HepG2 (cell line): ENCODE results near the gene PAMR1. TPM values are rescaled to one million over a fixed set of nuclear protein-coding genes. Genes with fewer than 3 reads are reported as not detected.

Experiments
- ATAC-seq: fragments of 200-7000 bp; cut with Tn5 transposase; 3 replicates; pipeline ENCODE4 v1.9.1; 2020; ENCODE audit warnings: mild to moderate bottlenecking, moderate library complexity
- BruUV-seq: library from RNA; stranded (reverse); fragments of 400-500 nt; replicated peaks from 2 replicates; lab custom pipeline; 2021; lab: Mats Ljungman, UMichigan
- CTCF ChIA-PET: fragments of 300-600 bp; formaldehyde crosslinking; extraction: SDS; loops from one replicate; lab custom pipeline; 2021; ENCODE audit warnings: low total read pairs, inconsistent platforms, low intra/inter-chr PET ratio; lab: Yijun Ruan, JAX
- POLR2A ChIA-PET: fragments of 350-600 bp; sonication (Branson Sonifier 250); formaldehyde crosslinking; loops from one replicate; lab custom pipeline; 2020; ENCODE audit warnings: antibody characterized with exemption, inconsistent platforms; lab: Yijun Ruan, JAX
- DNase-seq: peaks from one replicate; pipeline ENCODE4 v3.0.0-alpha.2; 2015; ENCODE audit warnings: low spot score
- FAIRE-seq: peaks from 3 replicates; lab custom pipeline; 2011; peaks lifted over from hg19 to GRCh38; lab: Jason Lieb, UNC
- H2AFZ ChIP-seq: one replicate; pipeline ENCODE4 v1.6.1; 2011; ENCODE audit warnings: low read length, inconsistent platforms
- H3K27ac ChIP-seq: fragments of 300-600 bp; 3 replicates; pipeline ENCODE4 v1.8.0; 2011; ENCODE audit warnings: mixed run types, mild to moderate bottlenecking, mixed read lengths, low read length, inconsistent platforms; ENCODE audit not compliant: insufficient read depth; ENCODE audit errors: extremely low read length
- H3K27me3 ChIP-seq, 2 experiments: fragments of 200-600 bp in 1 of 2; 2 replicates in 1 of 2; 3 replicates in 1 of 2; pipeline versions ENCODE4 v1.6.0 to v1.8.0; 2011; ENCODE audit warnings: low read length in 2 of 2, mild to moderate bottlenecking in 2 of 2, moderate library complexity in 2 of 2, inconsistent platforms in 1 of 2; ENCODE audit not compliant: insufficient read depth in 2 of 2, control insufficient read depth in 1 of 2
- H3K36me3 ChIP-seq, 2 experiments: fragments of 200-600 bp in 1 of 2; replicated peaks in 1 of 2; 2 replicates in 1 of 2; 3 replicates in 1 of 2; pipeline versions ENCODE4 v1.5.1 to v1.8.0; 2011; ENCODE audit warnings: low read length in 2 of 2, inconsistent platforms in 1 of 2; ENCODE audit not compliant: insufficient read depth in 2 of 2, control insufficient read depth in 1 of 2
- H3K4me1 ChIP-seq: 2 replicates; pipeline ENCODE4 v1.5.1; 2012; ENCODE audit warnings: low read length, inconsistent platforms; ENCODE audit not compliant: insufficient read depth
- H3K4me2 ChIP-seq: 2 replicates; pipeline ENCODE4 v1.6.0; 2011; ENCODE audit warnings: low read depth, low read length, inconsistent platforms
- H3K4me3 ChIP-seq, 3 experiments: fragments of 200-600 bp in 1 of 3; sonication (generic), shearing (Covaris generic) in 1 of 3; replicated peaks in 1 of 3; 2 replicates each; pipeline ENCODE4 v1.5.1; 2011 to 2016; ENCODE audit warnings: low read length in 3 of 3, inconsistent platforms in 2 of 3, low read depth in 2 of 3, mild to moderate bottlenecking in 2 of 3, control low read depth in 1 of 3, mixed read lengths in 1 of 3; ENCODE audit not compliant: insufficient read depth in 1 of 3
- H3K79me2 ChIP-seq: one replicate; pipeline ENCODE4 v1.6.1; 2011; ENCODE audit warnings: low read length, inconsistent platforms; ENCODE audit not compliant: insufficient read depth
- H3K9ac ChIP-seq: 2 replicates; pipeline ENCODE4 v1.6.0; 2011; ENCODE audit warnings: mild to moderate bottlenecking, low read depth, low read length, inconsistent platforms; ENCODE audit not compliant: insufficient read depth
- H3K9me3 ChIP-seq: 2 replicates; pipeline ENCODE4 v1.5.1; 2012; ENCODE audit warnings: mild to moderate bottlenecking, low read length
- H4K20me1 ChIP-seq: 2 replicates; pipeline ENCODE4 v1.6.0; 2011; ENCODE audit warnings: inconsistent platforms, mild to moderate bottlenecking, low read length, moderate library complexity; ENCODE audit not compliant: insufficient read depth
- ARNT2 ChIP-seq: sonication (generic); formaldehyde crosslinking; IDR thresholded peaks from 2 replicates; pipeline ENCODE4 v1.8.0; 2022; ENCODE audit warnings: mild to moderate bottlenecking, low read depth, missing genetic modification reagents, moderate library complexity
- ERF ChIP-seq: IDR thresholded peaks from 2 replicates; pipeline ENCODE4 v1.6.1; 2018; ENCODE audit warnings: missing biosample characterization, missing genetic modification reagents
- GATAD2A ChIP-seq: IDR thresholded peaks from 2 replicates; pipeline ENCODE4 v1.6.1; 2016
- GZF1 ChIP-seq: sonication (generic); formaldehyde crosslinking; IDR thresholded peaks from 2 replicates; pipeline ENCODE4 v1.5.1; 2020; ENCODE audit warnings: mild to moderate bottlenecking, missing genetic modification reagents
- JUND ChIP-seq: sonication (generic); formaldehyde crosslinking; IDR thresholded peaks from 2 replicates; pipeline ENCODE4 v1.8.0; 2022; ENCODE audit warnings: mild to moderate bottlenecking, missing genetic modification reagents
- KDM5B ChIP-seq: sonication (generic); formaldehyde crosslinking; IDR thresholded peaks from 2 replicates; pipeline ENCODE4 v1.4.0; 2020; ENCODE audit warnings: missing genetic modification reagents, mild to moderate bottlenecking, borderline replicate concordance
- MED13 ChIP-seq: sonication (generic); formaldehyde crosslinking; IDR thresholded peaks from 2 replicates; pipeline ENCODE4 v1.5.0; 2020; ENCODE audit warnings: missing genetic modification reagents
- NFE2L2 ChIP-seq: fragments of 150-350 bp; IDR thresholded peaks from 2 replicates; pipeline ENCODE4 v1.6.1; 2014; ENCODE audit warnings: low read length
- SCMH1 ChIP-seq: sonication (generic); formaldehyde crosslinking; IDR thresholded peaks from 2 replicates; pipeline ENCODE4 v1.9.0; 2021; ENCODE audit warnings: missing genetic modification reagents, mild to moderate bottlenecking, borderline replicate concordance
- TCF7L2 ChIP-seq: IDR thresholded peaks from 2 replicates; pipeline ENCODE4 v1.6.1; 2011; ENCODE audit warnings: mild to moderate bottlenecking, low read depth, low read length, moderate library complexity
- ZFP82 ChIP-seq: sonication (generic); formaldehyde crosslinking; IDR thresholded peaks from 2 replicates; pipeline ENCODE4 v1.5.1; 2020; ENCODE audit warnings: mild to moderate bottlenecking, missing genetic modification reagents, borderline replicate concordance
- ZNF253 ChIP-seq: sonication (generic); formaldehyde crosslinking; IDR thresholded peaks from 2 replicates; pipeline ENCODE4 v1.8.0; 2022; ENCODE audit warnings: mild to moderate bottlenecking, missing genetic modification reagents, borderline replicate concordance
- ZNF296 ChIP-seq: sonication (generic); formaldehyde crosslinking; conservative IDR thresholded peaks from 2 replicates; pipeline ENCODE4 v1.5.0; 2020; ENCODE audit warnings: mild to moderate bottlenecking, missing genetic modification reagents
- ZNF33A ChIP-seq: sonication (generic); formaldehyde crosslinking; IDR thresholded peaks from 2 replicates; pipeline ENCODE4 v1.5.1; 2020; ENCODE audit warnings: missing genetic modification reagents, mild to moderate bottlenecking, moderate library complexity, borderline replicate concordance
- ZNF598 ChIP-seq: sonication (generic); formaldehyde crosslinking; IDR thresholded peaks from 2 replicates; pipeline ENCODE4 v1.5.1; 2020; ENCODE audit warnings: mild to moderate bottlenecking, missing genetic modification reagents, borderline replicate concordance
- WGBS: methylation state at CpG from one replicate; pipeline ENCODE4 v1.1.6; 2017; ENCODE audit warnings: low lambda C conversion rate; 5-methylcytosine and 5-hydroxymethylcytosine counted together
- in situ Hi-C: cut with HindIII; loops from 2 replicates; pipeline ENCODE4 v1.10.0; 2017; ENCODE audit warnings: low pct_unique_long_range_greater_than_20kb; ENCODE audit not compliant: extremely low pct_ligation_motif_present
- intact Hi-C: fragments of 100-400 bp; cut with micrococcal nuclease; formaldehyde crosslinking; loops from one replicate; pipeline ENCODE4 v1.10.0; 2022; ENCODE audit not compliant: unreplicated experiment
- polyA plus RNA-seq, 8 experiments: library from polyadenylated mRNA; depleted of rRNA in 3 of 8; stranded (reverse) in 7 of 8; unstranded in 1 of 8; fragments of >200 nt; fragmentation: Illumina TruSeq in 4 of 8; extraction: Trizol in 4 of 8; gene quantifications; 2 replicates each; pipeline versions ENCODE4 v1.2.1 to v1.2.3, GENCODE V29; 2011 to 2016; ENCODE audit warnings: low read depth in 4 of 8, missing spikeins in 1 of 8, mixed read lengths in 1 of 8; ENCODE audit not compliant: insufficient read depth in 1 of 8
- total RNA-seq, 5 experiments: library from RNA; depleted of rRNA; stranded (reverse); fragments of >200 nt; fragmentation: Illumina TruSeq; extraction: Trizol; gene quantifications; 2 replicates each; pipeline ENCODE4 v1.2.3, GENCODE V29; 2016; ENCODE audit warnings: low read depth in 1 of 5
- TF ChIP-seq, protein P1 (sequence below): sonication (generic); formaldehyde crosslinking; IDR thresholded peaks from 2 replicates; pipeline ENCODE4 v1.5.1; 2020; ENCODE audit warnings: missing genetic modification reagents, mild to moderate bottlenecking, borderline replicate concordance

The PAMR1 gene
- total and polyA plus RNA-seq, 2 of the 13 experiments (the other 11 are each of a cell fraction or from before 2014, with no cell fraction given), result not detected

DNA sequence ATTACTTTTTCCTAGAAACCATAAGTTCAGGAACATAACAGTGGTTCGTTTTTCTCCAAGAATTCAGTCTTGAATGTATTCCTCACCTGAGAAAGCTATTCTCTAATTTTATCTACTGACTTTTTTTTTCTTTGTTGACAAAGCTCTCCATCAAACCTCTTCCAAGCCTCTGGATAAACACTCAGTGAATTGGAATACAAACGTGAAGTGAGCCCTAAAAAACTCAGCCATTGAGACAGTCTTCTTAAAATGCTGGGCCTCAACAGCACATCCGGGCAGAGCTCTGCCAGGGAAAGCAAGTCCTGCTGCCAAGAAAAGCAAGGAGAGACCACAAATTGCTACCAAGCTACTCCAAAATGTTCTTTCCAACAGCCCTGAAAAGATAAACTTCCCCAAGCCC lies 98.3 kb downstream of the PAMR1 start:
- peaks cover 0 to 14% of the 10 kb centered on the region in 2 experiments; a peak in 2 of 5 replicates for H3K27me3 ChIP-seq
- intact Hi-C loops (no loop called here), in situ Hi-C loops (no loop called here)
- ChIA-PET CTCF (no interaction called here), POLR2A (no interaction called here)
- H3K79me2 ChIP-seq, result no peaks in the 10 kb centered on the region
- H3K9ac ChIP-seq, result no peak overlapping the region
- no peaks in the 10 kb centered on the region for H3K9me3 ChIP-seq
- H4K20me1 ChIP-seq, result no peaks in the 10 kb centered on the region
- TF ChIP-seq, protein P1, sequence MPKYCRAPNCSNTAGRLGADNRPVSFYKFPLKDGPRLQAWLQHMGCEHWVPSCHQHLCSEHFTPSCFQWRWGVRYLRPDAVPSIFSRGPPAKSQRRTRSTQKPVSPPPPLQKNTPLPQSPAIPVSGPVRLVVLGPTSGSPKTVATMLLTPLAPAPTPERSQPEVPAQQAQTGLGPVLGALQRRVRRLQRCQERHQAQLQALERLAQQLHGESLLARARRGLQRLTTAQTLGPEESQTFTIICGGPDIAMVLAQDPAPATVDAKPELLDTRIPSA (CRISPR knock-in tag), result no peak
- TF ChIP-seq TCF7L2, result no peak
- no peak for TF ChIP-seq ARNT2
- TF ChIP-seq NFE2L2, result no peak
- TF ChIP-seq GZF1 (CRISPR knock-in tag), result no peak
- TF ChIP-seq ZNF598 (CRISPR knock-in tag), result no peak
- no peak for TF ChIP-seq KDM5B (CRISPR knock-in tag)
- TF ChIP-seq ZNF33A (CRISPR knock-in tag), result no peak
- TF ChIP-seq GATAD2A (CRISPR knock-in tag), result no peak
- no peak for TF ChIP-seq ZFP82
- TF ChIP-seq ZNF253 (CRISPR knock-in tag), result no peak
- TF ChIP-seq ZNF296, result no peak
- TF ChIP-seq ERF (CRISPR knock-in tag), result no peak
- no peak for TF ChIP-seq SCMH1 (CRISPR knock-in tag)
- TF ChIP-seq MED13 (CRISPR knock-in tag), result no peak
- TF ChIP-seq JUND (CRISPR knock-in tag), result no peak
- H3K36me3 ChIP-seq, result no peaks in the 10 kb centered on the region
- no TSS peak for BruUV-seq
- no peak overlapping the region for H3K27ac ChIP-seq
- WGBS, result 4% methylated on average over 3 of the region's 3 CpGs
- FAIRE-seq (no peak), ATAC-seq (no peak), DNase-seq (no peak)
- no peak overlapping the region for H3K4me3 ChIP-seq
- no peak overlapping the region for H2AFZ ChIP-seq
- no peak overlapping the region for H3K4me2 ChIP-seq
- H3K4me1 ChIP-seq, result no peaks in the 10 kb centered on the region
